ENCODE measurements around the gene ANK3.

The ANK3 gene

GRCh38 chr10:60167050-60167449, 222.6 kb downstream of the ANK3 start:
- DNase-seq = no peak

- no peak for DNase-seq
These were observed 225.9 kb downstream of the ANK3 start for GRCh38 chr10:60163786-60164185.

GRCh38 chr10:60162631-60163030, 227.0 kb downstream of the ANK3 start:
- no peak for DNase-seq

GRCh38 chr10:60155943-60156683, 233.6 kb downstream of the ANK3 start:
- no peak for DNase-seq

GRCh38 chr10:60155099-60155877, 234.4 kb downstream of the ANK3 start:
- no peak for DNase-seq

- no peak for DNase-seq
These were observed 240.7 kb downstream of the ANK3 start for GRCh38 chr10:60149003-60149402.

GRCh38 chr10:60148266-60148840, 241.3 kb downstream of the ANK3 start:
- DNase-seq = no peak

- DNase-seq = no peak
These were observed 242.0 kb downstream of the ANK3 start for GRCh38 chr10:60147576-60148265.

- no peak for DNase-seq
These were observed 242.7 kb downstream of the ANK3 start for GRCh38 chr10:60147025-60147424.

- DNase-seq = no peak
These were observed 245.6 kb downstream of the ANK3 start for GRCh38 chr10:60144099-60144498.

GRCh38 chr10:60142736-60143135, 246.9 kb downstream of the ANK3 start:
- no peak for DNase-seq

- DNase-seq = no peak
These were observed 247.6 kb downstream of the ANK3 start for GRCh38 chr10:60141896-60142559.

GRCh38 chr10:60140651-60141632, 248.7 kb downstream of the ANK3 start:
- DNase-seq = peak; percentile 21

- no peak for DNase-seq
These were observed 249.7 kb downstream of the ANK3 start for GRCh38 chr10:60139798-60140566.

GRCh38 chr10:60139290-60139689, 250.4 kb downstream of the ANK3 start:
- DNase-seq = no peak

GRCh38 chr10:60138842-60139241, 250.8 kb downstream of the ANK3 start:
- DNase-seq = no peak

- no peak for DNase-seq
These were observed 251.6 kb downstream of the ANK3 start for GRCh38 chr10:60138026-60138425.

- no peak for DNase-seq
These were observed 252.2 kb downstream of the ANK3 start for GRCh38 chr10:60137292-60137992.

- DNase-seq = no peak
These were observed 254.7 kb downstream of the ANK3 start for GRCh38 chr10:60135020-60135419.

GRCh38 chr10:60134548-60134947, 255.1 kb downstream of the ANK3 start:
- no peak for DNase-seq

All from NCI-H345 (cell line).